BJ (cell line): ENCODE results near the gene TMOD2. TPM values are rescaled to one million over a fixed set of nuclear protein-coding genes. Genes with fewer than 3 reads are reported as not detected.

Source experiments
- CTCF ChIA-PET: fragments of 350-600 bp; formaldehyde crosslinking; extraction: SDS; loops from one replicate; lab custom pipeline; 2021; ENCODE audit warnings: antibody characterized with exemption, inconsistent platforms; lab: Yijun Ruan, JAX
- POLR2A ChIA-PET: fragments of 300-600 bp; sonication (Branson Sonifier 250); formaldehyde crosslinking; extraction: SDS; loops from one replicate; lab custom pipeline; 2021; ENCODE audit warnings: antibody characterized with exemption; lab: Charles Lee
- DNase-seq: peaks from one replicate; pipeline ENCODE4 v3.0.0-alpha.2; 2011; ENCODE audit warnings: low read depth
- H3K27me3 ChIP-seq: 2 replicates; pipeline ENCODE4 v1.6.0; 2011; ENCODE audit warnings: low read length; ENCODE audit not compliant: control insufficient read depth, insufficient read depth
- H3K36me3 ChIP-seq: 2 replicates; pipeline ENCODE4 v1.5.1; 2011; ENCODE audit warnings: low read length; ENCODE audit not compliant: control insufficient read depth, insufficient read depth
- H3K4me3 ChIP-seq: 2 replicates; pipeline ENCODE4 v1.5.1; 2011; ENCODE audit warnings: low read depth, mild to moderate bottlenecking, control low read depth, low read length
- polyA plus RNA-seq: library from polyadenylated mRNA; depleted of rRNA; stranded (reverse); fragments of >200 nt; gene quantifications from 2 replicates; pipeline ENCODE4 v1.2.3, GENCODE V29; 2011
- TF ChIP-seq, protein P1 (sequence below): IDR thresholded peaks from 2 replicates; pipeline ENCODE4 v1.5.1; 2011; ENCODE audit warnings: low read depth, mild to moderate bottlenecking, control low read depth, inconsistent platforms, low read length, moderate library complexity; ENCODE audit not compliant: insufficient read depth

TMOD2 gene
- polyA plus RNA-seq, 1 experiment = 1.1 TPM

DNA sequence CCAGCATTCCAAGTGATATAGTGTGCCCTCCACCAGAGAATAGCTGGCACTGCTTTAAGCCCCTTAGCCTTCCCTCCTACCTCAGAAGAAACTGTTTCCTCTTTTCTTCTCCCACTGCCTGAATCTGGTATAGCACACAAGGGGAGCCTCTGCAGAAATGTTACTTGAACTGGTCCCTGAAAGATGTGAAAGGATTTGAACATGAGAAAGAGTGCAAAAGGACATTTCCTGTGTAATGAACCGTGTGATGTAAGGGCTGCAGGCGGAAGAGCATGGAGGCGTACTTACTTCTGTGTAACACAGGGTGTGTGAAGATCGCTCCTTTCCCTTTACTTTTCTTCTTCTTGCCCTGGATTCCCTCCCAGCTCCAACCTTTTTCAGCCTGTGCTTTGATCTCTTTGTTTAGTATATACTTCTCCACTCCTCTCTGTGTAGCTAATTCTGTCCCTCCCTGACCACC, 86.4 kb downstream of the TMOD2 start:
- no peak for DNase-seq
- H3K4me3 ChIP-seq = no peak overlapping the region
- CTCF ChIA-PET = no interaction called here
- H3K36me3 ChIP-seq = no peaks in the 10 kb centered on the region
- POLR2A ChIA-PET = no interaction called here
- TF ChIP-seq, protein P1, sequence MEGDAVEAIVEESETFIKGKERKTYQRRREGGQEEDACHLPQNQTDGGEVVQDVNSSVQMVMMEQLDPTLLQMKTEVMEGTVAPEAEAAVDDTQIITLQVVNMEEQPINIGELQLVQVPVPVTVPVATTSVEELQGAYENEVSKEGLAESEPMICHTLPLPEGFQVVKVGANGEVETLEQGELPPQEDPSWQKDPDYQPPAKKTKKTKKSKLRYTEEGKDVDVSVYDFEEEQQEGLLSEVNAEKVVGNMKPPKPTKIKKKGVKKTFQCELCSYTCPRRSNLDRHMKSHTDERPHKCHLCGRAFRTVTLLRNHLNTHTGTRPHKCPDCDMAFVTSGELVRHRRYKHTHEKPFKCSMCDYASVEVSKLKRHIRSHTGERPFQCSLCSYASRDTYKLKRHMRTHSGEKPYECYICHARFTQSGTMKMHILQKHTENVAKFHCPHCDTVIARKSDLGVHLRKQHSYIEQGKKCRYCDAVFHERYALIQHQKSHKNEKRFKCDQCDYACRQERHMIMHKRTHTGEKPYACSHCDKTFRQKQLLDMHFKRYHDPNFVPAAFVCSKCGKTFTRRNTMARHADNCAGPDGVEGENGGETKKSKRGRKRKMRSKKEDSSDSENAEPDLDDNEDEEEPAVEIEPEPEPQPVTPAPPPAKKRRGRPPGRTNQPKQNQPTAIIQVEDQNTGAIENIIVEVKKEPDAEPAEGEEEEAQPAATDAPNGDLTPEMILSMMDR = no peak
- H3K27me3 ChIP-seq = no peaks in the 10 kb centered on the region

DNA sequence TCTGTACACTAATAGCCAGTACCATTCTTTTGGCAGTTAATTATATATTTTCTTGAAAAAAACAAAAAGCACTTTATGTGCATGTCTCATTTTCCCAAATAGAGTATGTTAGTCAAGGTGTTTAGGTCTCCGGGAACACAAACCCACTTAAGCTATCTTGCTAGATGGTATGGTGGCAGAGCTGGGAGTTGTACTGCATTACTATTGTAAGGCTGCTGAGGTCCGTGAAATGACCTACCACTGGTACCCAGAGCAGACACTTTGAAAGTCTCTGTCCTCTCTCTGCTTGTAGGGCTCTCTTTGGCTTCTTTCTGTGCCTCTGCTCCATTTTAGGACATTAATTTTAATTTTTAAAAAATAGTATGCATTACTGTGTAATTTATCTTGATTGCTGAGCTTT, 86.9 kb downstream of the TMOD2 start:
- Histone ChIP-seq H3K4me3 (no peak overlapping the region), H3K36me3 (no peaks in the 10 kb centered on the region), H3K27me3 (no peaks in the 10 kb centered on the region)
- ChIA-PET CTCF (no interaction called here), POLR2A (no interaction called here)
- TF ChIP-seq, protein P1 = no peak
- DNase-seq = no peak

DNA sequence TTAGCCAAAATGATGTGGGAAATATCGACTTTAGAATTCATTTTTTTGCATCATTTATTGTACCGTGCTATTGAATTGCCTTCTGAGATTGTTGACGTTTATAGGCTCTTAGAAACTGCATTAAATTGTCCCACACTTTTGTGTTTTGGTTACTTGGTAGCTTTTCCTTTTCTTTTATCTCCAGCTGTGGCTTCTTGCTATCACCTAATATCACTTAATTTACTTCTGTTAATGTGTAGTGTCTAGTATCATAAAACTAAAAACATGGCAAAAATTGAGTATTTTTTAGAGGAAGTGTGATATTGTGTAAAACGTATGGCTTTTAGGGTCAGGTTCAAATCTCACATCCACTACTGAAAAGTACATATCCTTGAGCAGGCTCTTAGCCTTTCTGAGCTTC, 89.3 kb downstream of the TMOD2 start:
- no peaks in the 10 kb centered on the region for H3K27me3 ChIP-seq
- no peak for DNase-seq
- POLR2A ChIA-PET = no interaction called here
- TF ChIP-seq, protein P1 = no peak
- CTCF ChIA-PET = interaction anchor here (0.6 to 1.7 kb wide), 2 partner anchors 10 to 190 kb away, joined by 3 to 4 read pairs; partner anchors contain the start of gene TMOD3
- no peak overlapping the region for H3K4me3 ChIP-seq
- H3K36me3 ChIP-seq = no peaks in the 10 kb centered on the region

DNA sequence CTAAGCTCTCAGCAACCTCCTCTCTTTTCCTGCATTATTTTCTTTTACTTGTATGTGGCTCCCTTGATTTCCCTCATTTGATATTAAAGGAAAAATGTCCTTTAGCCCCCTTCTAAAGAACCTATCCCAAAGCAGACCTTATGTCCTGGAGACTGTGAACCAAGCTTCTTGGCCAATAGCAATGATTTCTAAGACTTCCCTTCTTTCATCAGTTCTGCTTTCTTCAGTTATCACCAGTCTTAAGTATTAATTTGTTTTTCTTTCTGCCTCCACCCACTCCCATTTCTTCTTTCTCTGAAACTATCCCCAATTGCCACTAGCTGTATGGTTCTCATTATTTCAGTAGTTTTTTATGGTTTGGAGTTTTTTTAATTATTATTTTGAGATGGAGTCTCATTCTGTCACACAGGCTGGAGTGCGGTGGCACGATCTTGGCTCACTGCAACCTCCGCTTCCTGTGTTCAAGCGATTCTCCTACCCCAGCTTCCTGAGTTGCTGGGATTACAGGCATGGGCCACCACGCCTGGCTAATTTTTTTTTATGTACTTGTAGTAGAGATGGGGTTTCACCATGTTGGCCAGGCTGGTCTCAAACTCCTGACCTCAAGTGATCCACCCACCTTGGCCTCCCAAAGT, 90.1 kb downstream of the TMOD2 start:
- DNase-seq = no peak
- Histone ChIP-seq H3K36me3 (no peaks in the 10 kb centered on the region), H3K27me3 (no peaks in the 10 kb centered on the region), H3K4me3 (no peak overlapping the region)
- TF ChIP-seq, protein P1 = no peak
- ChIA-PET CTCF (interaction anchor here (1.6 to 1.7 kb wide), 2 partner anchors 11 to 47 kb away, joined by 4 to 5 read pairs; partner anchors contain the start of gene TMOD3), POLR2A (no interaction called here)

DNA sequence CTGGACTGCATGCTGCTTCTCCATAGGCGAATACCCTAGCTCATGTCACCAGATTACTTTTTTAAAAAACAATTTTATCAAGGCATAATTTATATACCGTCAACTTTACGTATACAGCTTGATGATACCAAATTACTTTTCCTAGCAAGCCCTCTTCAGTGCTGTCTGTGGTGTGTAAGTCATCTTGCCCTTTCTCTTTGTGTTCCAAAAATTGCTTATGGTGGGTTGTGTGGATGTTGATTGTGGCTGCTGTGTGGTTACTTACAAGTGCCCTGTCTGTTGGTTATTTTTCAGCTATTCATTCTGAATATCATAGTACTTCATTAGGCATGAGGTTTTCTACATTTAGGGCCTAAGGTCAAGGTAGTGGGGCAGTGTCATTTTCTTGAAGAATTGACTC, 90.9 kb downstream of the TMOD2 start:
- ChIA-PET CTCF (interaction anchor here (1.4 to 1.8 kb wide), 4 partner anchors 12 to 65 kb away, joined by 4 to 5 read pairs (median 4); partner anchors contain the start of gene TMOD3), POLR2A (no interaction called here)
- Histone ChIP-seq H3K36me3 (no peaks in the 10 kb centered on the region), H3K4me3 (no peak overlapping the region), H3K27me3 (no peaks in the 10 kb centered on the region)
- no peak for DNase-seq
- TF ChIP-seq, protein P1 = no peak
